H54 (cell line): ENCODE results near the gene ZDHHC14.

Experiments used
- DNase-seq: peaks from one replicate; pipeline ENCODE4 v3.0.0; 2011; ENCODE audit warnings: low spot score, mixed read lengths; ENCODE audit not compliant: insufficient read length
- FAIRE-seq: peaks from 3 replicates; lab custom pipeline; 2011; peaks lifted over from hg19 to GRCh38; lab: Jason Lieb, UNC
- POLR2A ChIP-seq: IDR thresholded peaks from 2 replicates; pipeline ENCODE4 v1.6.1; 2011; ENCODE audit warnings: low read depth, mild to moderate bottlenecking, low read length

ZDHHC14 gene

DNA sequence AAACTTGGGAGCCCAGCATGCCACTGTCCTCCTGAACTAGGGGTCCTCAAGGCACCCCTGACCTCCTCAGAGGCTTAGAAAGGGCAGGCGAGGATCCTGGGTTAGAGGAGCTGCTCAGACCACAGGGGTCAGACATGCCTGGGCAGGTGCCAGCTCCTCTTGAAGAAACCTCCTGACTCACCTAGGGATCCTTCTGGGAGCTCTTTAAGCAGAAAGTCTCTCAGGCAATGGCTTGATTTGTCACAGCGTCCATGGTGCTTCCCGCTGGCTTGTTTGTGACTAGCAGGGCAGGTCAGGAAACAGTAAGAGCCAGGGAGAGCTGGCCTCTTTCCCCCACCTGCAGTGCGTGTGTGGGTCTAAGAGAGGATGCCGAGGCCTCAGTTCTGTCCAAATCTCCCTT is 267.6 kb downstream of the ZDHHC14 start:
- FAIRE-seq, result no peak

DNA sequence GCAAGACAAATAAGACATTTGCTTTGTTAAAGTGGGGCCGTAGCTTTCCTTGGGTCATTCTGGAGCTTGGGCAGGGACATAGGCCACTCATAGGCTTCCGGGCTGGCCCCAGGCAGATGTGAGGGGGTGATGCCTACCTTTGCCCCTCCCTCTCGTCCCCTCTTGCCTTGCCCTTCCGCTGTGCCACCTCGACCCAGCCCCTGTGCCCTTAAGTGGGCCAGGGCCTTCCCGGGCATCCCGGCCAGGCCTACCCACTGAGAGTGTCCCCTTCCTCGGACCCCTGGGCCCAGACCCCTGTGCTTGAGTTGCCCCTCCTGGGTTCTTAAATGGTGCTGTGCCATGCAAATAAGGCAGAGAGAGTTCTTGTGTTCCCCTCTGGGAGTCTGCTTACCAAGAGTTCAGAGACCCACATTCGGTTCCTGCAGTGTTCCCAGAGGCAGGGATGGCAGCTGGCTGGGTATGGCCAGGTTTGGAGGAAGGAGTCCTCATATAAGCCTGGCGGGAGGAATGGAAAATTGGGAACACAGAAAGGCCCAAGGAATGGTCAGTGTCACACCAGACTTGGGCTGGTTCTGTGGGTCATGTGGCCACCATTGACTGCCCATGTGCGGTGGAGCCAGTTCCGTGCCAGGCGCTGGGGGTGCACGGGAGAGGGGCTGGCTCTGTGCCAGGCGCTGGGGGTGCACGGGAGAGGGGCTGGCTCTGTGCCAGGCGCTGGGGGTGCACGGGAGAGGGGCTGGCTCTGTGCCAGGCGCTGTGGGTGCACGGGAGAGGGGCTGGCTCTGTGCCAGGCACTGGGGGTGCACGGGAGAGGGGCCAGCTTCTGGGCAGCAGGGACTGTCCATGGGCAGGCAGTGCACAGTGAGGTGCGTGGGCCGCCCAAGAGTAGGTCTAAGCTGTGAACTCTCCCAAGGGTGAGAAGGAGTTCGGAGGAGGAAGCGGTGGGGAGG is 268.6 kb downstream of the ZDHHC14 start:
- FAIRE-seq (no peak), DNase-seq (no peak)
- TF ChIP-seq POLR2A, result no peak

More for the DNA sequence above, 267.6 kb downstream of the ZDHHC14 start:
- TF ChIP-seq POLR2A, result no peak
- peak; percentile 30 for DNase-seq

DNA sequence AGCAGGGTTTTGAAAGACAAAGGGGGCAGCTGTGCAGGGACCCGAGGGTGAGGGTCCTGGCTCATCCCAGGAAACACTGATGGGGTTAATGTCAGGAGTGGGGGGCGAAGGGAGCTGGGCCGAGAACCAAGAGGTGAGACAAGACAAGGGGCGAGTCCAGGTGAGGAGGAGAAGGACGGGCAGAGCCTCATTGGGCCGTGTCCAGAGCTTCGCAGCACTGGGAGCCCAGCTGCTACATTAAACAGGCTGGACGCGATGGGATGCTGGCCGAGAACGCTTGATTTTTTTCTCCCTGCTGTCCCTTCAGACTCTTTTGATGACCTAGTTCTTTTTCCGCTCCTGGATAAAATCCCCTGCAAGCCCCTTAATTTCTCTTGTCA is 269.3 kb downstream of the ZDHHC14 start:
- DNase-seq, result no peak
- no peak for FAIRE-seq
- no peak for TF ChIP-seq POLR2A

DNA sequence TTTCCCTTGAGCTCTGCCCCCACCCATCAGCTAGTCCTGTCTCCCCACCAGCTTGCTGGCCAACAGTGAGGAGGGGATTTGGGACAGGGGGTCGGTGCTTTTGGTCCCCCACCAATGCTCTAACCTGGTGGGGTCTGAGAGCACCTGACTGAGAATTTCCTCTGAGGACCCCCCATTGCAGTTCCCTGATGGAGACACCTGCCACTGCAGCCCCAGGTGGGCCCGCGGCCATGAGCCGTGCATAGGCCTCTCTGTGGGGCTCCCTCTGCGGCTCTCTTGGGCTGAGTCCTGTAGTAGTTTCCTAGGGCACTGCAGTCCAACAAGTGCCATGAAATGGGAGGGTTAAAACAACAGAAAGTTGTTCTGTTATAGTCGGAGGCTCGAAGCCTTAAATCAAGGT is 269.8 kb downstream of the ZDHHC14 start:
- TF ChIP-seq POLR2A, result no peak
- FAIRE-seq (no peak), DNase-seq (no peak)

DNA sequence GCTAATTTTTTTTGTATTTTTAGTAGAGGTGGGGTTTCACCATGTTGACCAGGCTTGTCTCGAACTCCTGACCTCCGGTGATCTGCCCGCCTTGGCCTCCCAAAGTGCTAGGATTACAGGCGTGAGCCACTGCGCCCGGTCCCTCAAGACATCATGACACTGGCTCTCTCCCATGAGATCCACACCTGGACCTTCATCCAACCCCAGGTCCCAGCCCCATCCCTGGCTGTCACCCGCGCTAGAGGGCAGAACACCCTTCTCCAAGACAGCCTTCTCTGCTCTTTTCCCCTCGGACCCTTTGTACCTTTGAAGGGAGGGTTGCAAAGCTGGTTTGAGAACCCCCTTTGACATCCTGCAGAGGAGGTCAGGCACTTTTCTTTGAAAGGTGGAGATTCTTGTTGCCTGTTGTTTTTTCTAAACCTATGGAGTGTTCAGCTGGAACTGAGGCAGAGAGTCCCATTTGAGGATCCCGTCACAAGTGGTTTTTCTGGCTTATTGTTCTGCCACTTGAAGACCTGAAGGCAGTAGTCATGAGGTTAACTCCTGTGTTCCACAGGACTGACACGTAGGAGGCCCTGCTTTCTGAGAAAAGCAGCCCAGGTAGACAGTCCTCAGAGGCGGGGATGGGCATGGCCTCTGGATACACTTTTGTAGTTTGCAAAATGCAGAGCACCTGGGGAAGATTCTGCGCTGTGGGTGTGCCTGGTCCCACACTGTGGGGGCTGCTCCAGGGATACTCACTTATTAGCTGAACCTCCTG is 270.9 kb downstream of the ZDHHC14 start:
- TF ChIP-seq POLR2A, result no peak
- FAIRE-seq (no peak), DNase-seq (no peak)

DNA sequence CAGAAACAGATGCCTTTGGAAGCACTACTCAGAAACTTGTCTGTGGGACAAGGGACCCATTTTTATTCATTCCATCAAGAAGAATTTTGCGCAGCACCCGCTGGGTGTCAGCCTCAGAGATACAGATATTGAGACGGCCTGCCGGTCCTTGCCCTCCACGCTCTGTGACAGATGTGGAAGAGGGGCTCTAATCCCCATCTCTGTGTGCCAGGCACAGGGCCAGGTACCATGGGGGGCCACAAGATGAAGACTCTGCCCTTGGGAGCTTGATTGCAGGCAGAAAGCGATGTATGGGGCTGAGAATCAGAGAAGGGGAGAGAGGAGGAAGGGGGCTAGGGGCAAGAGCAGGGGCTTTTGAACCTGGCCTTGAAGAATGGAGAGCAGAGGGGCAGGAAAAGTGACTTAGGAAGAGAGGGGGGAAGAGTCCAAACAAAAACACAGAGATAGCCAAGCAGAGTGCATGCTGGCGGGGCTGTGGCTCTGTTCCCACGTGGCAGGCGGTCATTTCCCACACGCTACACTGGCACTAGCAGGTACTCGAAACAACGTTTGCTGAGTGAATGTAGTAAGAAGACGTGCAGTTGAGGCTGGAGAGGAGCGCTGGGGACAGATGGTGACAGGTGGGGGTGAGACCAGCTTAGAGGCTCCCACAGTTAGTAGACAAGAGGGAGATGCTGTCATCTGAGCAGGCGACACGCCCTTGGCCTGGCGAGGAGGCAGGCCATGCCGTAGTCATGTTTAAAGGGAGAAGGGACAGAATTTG is 271.8 kb downstream of the ZDHHC14 start:
- DNase-seq, result no peak
- FAIRE-seq, result no peak
- no peak for TF ChIP-seq POLR2A

DNA sequence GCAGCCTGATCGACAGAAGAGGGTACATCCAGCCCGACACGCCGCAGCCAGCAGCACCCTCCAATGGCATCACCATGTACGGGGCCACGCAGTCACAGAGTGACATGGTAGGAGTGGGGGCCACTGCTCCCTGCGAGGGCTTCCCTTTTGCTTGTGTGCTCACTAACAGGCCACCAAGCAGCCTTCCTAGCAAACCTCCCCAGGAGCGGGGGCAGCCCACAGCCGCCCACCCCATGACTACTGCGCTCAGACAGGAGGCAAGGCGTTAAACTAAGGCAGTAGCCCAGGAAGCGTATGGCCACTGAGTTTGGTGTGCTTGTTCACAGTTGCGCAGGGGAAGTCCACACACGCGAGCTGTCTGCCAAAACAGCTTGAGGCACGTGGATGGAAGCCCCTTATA is 272.5 kb downstream of the ZDHHC14 start:
- no peak for TF ChIP-seq POLR2A
- DNase-seq (no peak), FAIRE-seq (no peak)

DNA sequence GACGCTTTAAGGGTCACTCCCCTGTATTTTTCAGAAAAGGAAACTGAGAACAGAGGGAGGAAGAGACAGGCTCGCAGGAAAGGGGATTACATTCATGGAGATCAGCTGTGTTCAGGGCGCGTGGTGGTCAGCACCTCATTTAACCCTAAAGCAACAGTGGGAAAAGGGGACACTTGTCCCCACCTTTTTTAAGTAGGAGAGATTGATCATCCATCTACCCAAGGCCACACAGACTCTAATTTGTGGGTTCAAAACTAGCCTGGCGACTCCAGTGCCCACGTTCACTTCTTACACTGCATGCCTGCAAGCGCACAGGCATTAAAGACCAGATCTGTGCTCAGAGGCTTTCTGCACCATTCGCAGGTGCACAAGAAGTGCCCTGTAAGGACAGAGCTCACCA is 274.1 kb downstream of the ZDHHC14 start:
- TF ChIP-seq POLR2A, result no peak
- no peak for DNase-seq
- no peak for FAIRE-seq

DNA sequence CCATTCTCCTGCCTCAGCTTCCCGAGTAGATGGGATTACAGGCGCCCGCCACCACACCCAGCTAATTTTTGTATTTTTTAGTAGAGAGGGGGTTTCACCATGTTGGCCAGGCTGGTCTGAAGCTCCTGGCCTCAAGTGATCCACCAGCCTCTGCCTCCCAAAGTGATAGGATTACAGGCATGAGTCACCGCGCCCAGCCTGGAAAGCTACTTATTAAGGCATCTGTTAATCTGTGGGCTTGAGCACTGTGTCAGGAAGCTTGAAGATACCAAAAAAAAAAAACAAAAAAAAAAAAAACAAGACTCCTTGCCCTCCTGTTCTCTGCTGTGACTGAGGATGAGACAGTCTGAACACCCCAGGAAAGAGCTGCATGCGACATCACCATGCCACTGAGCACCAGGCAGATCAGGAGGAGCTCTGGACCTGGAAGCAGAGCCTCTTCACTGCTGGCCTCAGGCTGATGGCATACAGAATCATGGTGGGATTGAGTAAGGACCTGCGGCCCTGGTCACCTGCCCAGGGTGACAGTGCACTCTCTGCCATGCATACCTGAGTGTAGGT is 275.5 kb downstream of the ZDHHC14 start:
- no peak for FAIRE-seq
- no peak for TF ChIP-seq POLR2A
- no peak for DNase-seq

DNA sequence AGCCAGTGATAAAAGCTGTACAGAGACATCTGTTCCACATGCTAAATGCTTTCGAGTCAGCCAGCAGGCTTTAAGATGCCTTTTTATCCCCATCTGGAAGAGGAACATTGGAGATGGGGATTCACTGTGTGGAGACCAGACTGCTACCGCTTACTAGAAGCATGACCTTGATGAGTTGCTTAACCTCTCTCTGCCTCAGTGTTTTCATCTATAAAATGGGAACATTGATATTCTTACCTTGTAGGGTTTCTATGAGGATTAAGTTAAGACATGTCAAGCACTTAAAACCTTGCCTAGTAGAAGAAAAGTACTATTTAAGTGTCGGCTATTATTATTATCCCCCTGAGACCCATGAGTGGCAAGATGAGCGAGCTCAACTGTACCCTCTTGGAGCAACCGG is 276.8 kb downstream of the ZDHHC14 start:
- no peak for FAIRE-seq
- DNase-seq, result no peak
- TF ChIP-seq POLR2A, result no peak

DNA sequence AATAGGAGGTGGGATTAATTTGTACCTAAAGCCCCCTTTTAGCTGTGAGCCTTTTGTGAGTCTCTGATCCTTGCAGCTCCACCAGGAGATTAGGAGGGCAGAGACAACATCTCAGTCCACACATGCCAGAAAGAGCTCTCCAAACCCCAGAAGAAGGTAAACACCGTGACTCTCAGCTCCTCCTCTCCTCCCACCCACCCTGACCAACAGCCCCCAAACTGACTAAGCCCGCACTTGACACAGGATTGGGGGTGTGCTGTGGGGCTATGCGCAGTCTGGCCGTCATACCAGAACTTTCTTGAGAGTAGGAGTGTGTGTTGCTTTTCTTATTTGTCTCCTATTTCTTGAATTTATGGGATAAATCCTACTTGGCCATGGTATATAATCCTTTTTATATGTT is 277.3 kb downstream of the ZDHHC14 start:
- FAIRE-seq, result no peak

DNA sequence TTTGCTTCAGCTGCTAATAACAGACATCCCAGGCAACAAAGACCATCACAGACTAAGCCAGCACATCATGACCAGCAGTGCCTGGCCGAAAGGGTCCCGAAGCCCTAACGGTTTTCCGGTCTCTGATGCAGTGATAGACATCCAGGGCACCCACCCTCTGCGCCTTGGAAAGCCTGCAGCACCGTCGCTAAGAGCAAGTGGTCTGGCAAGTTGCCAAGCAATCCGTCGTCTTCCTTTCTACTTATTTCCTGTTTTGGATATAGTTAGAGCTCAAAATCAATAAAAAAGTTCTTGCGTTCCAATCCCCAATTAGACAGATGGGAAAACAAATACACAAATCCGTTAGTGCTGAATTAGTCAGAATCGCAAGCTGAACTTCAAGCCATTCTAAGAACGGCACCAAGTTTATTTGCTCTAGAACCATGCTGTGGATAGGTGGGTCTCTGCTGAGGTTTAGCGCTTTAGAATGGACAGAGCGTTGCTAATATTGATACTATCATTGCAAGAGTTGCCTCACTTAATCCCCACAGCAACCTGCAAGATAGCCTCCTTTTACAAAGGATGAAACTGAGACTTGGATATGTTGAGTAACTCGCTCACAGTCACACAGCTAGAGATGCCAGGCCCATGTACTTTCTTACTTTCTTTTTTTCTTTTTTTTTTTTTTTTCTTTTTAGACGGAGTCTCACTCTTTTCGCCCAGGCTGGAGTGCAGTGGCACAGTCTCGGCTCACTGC is 278.7 kb downstream of the ZDHHC14 start:
- FAIRE-seq, result no peak
- no peak for TF ChIP-seq POLR2A
- no peak for DNase-seq

More for the DNA sequence above, 277.3 kb downstream of the ZDHHC14 start:
- TF ChIP-seq POLR2A, result no peak
- DNase-seq, result no peak

DNA sequence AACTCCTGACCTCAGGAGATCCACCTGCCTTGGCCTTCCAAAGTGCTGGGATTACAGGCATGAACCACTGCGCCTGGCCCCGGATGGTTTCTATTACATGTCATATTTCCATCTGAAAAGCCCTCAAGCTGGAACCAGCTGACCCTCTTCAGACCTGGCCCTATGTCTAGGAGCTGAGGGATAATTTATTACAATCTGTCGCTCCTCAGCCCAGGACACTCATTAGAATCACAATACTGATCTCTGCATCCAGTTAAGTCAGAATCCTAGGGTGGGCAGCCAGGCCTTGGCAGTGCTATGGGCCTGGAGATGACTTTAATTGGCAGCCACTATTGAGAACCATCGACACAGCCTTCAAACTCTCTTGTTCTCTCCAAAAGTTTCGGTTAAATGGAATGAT is 279.4 kb downstream of the ZDHHC14 start:
- FAIRE-seq, result no peak
- TF ChIP-seq POLR2A, result no peak
- DNase-seq, result no peak
